Prostate gland (tissue), 2 donors: ENCODE results near the gene OR2T29.

Experiments used
- POLR2A ChIP-seq: fragments of 450-650 bp; IDR thresholded peaks from one replicate; pipeline ENCODE4 v1.6.1; 2016; ENCODE audit warnings: antibody characterized with exemption, mild to moderate bottlenecking
- POLR2AphosphoS5 ChIP-seq: sonication (generic); formaldehyde crosslinking; IDR thresholded peaks from one replicate; pipeline ENCODE4 v1.6.1; 2017; ENCODE audit warnings: antibody characterized with exemption
- TF ChIP-seq, protein P1 (sequence below), 4 experiments: fragments of 200-600 bp in 2 of 4; fragments of 450-650 bp in 2 of 4; sonication (generic) in 2 of 4; IDR thresholded peaks; 1 replicate in 3 of 4; 2 replicates in 1 of 4; pipeline ENCODE4 v1.5.1; 2016 to 2019; ENCODE audit warnings: antibody characterized with exemption in 4 of 4, mild to moderate bottlenecking in 2 of 4, moderate library complexity in 2 of 4

DNA sequence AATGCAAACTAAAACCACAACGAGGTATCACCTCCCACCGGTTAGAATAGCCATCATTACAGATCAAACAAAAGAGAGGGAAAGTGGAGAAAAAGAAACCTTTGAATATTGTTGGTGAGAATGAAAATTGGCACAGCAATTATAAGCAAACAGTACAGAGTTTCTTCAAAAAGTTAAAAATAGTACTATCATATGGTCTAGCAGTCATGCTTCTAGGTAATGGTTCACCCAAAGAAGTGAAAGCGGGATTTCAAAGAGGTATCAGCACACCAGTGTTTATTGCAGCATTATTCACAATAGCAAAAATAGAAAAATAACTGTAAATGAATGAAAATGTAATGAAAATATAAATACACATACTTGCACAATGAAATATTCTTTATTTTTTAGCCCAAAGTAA is 26.8 kb upstream of the OR2T29 start:
- TF ChIP-seq, protein P1, sequence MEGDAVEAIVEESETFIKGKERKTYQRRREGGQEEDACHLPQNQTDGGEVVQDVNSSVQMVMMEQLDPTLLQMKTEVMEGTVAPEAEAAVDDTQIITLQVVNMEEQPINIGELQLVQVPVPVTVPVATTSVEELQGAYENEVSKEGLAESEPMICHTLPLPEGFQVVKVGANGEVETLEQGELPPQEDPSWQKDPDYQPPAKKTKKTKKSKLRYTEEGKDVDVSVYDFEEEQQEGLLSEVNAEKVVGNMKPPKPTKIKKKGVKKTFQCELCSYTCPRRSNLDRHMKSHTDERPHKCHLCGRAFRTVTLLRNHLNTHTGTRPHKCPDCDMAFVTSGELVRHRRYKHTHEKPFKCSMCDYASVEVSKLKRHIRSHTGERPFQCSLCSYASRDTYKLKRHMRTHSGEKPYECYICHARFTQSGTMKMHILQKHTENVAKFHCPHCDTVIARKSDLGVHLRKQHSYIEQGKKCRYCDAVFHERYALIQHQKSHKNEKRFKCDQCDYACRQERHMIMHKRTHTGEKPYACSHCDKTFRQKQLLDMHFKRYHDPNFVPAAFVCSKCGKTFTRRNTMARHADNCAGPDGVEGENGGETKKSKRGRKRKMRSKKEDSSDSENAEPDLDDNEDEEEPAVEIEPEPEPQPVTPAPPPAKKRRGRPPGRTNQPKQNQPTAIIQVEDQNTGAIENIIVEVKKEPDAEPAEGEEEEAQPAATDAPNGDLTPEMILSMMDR (IDR thresholded peaks at IDR 0.05) = no peak
- no peak for TF ChIP-seq POLR2A
- TF ChIP-seq POLR2AphosphoS5 = no peak
